KBM-7 (cell line): ENCODE results near the gene CTDSPL.
"Not testable (repeated sequence)": the region's sequence is repeated elsewhere in the genome, so short reads cannot be mapped to it uniquely, and the experiment has no call there.

ENCODE experiments used
- DNase-seq: peaks from one replicate; pipeline ENCODE4 v3.0.0-alpha.2; 2015
- in situ Hi-C: fragments of 300-500 bp; cut with MboI; formaldehyde crosslinking; loops from 2 replicates; pipeline ENCODE4 v1.14.3; 2020; ENCODE audit warnings: low sequenced_read_pairs, low pct_unique_long_range_greater_than_20kb, mixed read lengths

CTDSPL gene

DNA sequence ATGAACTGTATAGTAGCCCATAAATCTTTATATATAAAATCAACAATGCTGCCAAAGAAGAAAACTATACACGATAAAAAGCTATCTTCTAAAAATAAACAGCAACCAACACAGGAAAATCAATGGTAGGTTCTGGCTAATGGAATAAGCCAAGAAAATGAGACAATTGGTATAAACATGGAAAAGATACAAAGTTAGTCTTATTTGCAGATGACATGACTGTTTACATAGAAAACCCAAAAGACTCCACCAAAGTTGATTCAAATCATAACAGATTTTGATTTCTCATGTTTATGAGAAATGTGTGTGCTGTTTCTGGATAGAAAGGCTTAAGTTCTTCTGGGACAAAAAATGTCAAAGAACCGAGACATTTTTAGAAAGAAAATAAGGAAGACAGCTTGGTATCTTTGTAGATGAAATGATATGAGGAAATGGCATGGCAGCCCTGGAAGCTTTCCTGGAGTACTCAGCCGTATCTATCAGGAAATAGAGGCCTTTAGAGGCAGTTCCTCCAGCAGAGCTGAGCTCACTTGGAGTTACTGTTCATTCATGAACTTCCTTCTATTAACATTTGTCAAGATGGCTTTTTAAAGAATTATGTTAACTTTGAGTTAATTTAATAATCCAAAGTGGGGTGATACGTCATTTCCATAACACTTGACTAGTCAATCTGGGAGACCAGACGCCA lies 92.2 kb downstream of the CTDSPL start:
- in situ Hi-C loops: no loop called here
- DNase-seq: peak; percentile 36

DNA sequence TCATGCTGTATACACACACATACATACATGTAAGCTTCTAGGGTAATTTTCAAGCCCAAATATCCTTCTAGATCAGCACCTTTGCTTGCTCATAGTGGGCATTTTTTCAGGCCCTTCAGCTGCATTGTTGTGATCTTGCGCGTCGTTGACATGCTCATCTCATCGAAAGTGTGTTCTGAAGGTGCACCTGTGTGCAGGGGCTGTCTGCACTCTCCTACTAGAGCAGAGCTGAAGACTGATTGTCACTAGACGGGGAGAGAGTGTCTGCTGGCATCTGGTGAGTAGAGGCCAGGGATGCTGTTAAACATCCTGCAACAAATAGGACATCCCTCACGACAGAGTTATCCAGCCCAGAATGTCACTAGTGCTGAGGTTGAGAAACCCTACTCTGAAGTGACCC lies 93.2 kb downstream of the CTDSPL start:
- DNase-seq: no peak
- in situ Hi-C loops: no loop called here

DNA sequence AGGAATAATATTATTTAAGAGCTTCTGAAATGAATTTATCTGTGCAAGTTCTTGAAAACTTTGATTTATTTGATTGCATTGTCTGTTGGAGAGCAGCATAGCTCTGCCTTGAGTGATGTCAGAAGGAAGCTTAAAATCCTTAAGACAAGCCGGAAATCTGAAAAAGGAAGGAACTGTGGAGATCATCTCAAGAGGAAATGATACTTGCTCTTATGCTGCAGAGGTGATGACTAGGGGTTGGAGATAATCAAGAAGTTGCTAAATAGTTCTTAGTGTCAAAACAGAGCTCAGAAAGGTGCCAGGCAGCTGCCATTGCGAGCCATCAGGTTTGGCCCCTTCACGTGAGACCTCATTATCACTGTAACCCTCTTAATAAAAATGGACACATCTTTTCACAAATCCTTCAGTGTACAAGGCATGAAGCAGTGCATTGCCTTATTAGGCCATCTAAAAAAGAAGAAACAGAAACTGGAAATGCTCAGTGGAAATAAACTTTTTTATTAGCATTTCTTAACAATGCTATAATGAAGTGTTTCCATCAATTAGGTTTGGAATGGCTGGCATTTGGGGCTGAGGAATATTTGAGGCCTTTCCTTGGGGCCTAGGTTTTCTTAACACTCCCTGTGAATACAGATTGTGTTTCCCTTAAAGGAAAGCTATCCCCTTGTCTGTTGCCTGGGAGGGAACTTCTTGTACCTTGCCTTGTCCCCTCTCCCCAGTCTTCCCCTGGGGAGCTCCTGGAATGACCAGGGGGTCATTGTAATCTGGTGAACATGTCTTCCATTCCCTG lies 94.4 kb downstream of the CTDSPL start:
- in situ Hi-C loops: no loop called here
- peak; percentile 40 for DNase-seq

DNA sequence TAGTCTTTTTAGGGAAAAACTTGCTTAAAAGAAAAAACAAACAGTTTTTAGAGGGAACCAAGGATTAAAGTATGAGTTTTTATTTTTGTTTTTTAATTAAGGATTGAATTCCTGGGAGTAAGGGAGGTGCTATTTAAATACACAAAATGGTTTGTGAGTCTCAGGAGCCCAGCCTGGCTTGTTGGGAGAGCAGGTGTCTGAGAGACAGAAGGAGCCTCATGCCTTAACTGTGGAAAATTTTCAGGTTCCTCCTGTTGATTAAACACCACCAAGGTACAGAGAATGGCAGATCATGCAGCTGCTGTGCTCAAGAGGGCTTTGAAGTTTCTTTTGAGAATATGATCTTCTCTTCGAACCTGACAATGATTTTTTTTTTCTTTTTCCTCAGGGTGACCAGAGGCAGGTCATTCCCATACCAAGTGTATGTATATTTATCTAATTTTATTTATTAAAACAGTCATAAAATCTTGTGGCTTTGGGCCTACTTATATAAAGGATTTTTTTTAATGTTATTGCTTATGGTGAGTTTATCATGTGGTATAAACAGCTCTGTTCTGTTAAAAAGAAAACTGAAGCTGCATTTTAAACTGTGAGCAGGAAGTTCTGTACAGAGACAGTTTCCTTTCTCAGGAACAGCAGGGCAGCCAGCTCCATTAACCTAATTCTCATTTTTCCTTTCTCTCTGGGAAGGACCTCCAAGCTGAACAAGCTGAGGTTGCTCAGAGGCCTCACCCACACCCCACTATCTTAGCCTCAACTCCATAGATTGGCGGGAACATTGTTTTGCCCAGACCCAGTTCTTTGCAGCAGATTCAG lies 95.3 kb downstream of the CTDSPL start:
- in situ Hi-C loops: no loop called here
- no peak for DNase-seq

GRCh38 chr3:37957539-37957936 lies 95.9 kb downstream of the CTDSPL start:
- no peak for DNase-seq
- in situ Hi-C loops: no loop called here

DNA sequence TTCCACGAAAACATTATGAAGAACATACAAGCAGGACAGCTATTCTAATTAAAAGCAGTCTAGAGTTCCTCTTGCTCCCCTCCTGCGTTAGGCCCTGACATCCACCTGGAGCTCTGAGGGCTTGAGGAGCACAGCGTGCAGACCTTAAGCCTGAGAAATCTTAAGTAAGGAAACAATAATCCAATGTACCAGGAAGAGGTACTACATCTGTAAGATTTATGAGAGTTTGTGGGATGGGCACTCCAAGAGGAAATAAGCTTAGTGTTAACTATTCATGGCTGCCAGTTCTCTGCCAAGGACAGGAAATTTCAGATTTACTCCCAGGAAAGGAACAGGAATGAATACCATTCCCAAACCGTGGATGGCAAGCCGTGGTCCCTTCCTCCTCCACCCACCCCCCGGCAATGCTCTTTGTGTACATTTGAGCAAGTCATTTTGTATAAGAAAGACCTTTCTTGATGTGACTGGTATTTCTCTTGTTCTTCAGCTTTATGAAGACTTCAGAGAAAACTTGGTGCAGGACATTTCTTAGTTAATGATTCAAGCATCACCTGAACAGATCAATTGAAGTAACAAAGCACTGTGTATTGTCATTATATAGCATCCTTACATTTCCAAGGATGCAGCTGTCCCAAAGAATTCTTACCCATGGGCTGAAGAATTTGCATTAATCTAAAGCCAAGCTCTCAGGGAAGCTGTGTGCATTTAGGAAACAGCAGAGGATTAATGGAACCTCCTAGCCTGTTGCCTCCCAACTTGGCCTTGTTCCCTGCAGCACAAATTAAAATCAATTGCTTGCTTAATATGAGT lies 100.1 kb downstream of the CTDSPL start:
- in situ Hi-C loops: no loop called here
- DNase-seq: no peak

DNA sequence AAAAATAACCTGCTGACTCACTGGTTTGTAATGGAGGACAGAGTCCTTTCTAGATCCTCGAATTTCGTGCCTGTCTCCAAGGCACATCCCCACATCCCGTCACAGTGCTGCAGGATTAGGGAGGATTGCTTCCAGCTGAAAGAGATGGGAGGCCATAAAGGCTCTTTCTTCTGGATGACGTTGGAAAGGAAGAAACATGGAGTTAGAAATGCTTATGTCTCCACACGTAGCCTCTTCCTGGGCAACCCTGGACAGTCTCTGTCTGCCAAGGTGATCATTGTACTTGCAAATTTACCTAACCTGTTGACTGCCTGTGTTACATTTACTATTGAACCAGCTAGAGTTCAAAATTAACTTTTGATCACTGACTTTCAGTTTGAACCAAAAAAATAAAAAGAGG lies 101.3 kb downstream of the CTDSPL start:
- no peak for DNase-seq
- in situ Hi-C loops: no loop called here

DNA sequence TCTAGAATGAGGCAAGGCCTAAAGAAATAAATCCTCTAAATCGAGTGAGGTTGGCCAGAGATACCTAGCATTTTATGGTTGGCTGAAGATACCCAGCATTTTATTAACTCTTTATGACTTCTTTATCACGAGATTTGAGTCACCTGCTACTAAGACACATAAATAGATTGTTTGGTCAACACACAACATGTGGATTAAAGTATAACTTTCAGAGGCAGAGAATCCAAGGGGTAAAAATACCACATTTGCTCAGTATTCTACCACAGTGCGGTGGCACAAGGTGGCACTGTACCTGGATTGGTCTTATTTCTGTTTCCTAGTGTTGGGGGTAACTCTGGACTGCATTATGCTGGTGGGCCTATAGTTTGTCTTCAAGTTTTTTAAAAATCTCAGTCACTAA lies 102.0 kb downstream of the CTDSPL start:
- in situ Hi-C loops: no loop called here
- no peak for DNase-seq

- in situ Hi-C loops: no loop called here
- DNase-seq: no peak
Measured at GRCh38 chr3:37964146-37964545, 102.5 kb downstream of the CTDSPL start.

GRCh38 chr3:37964716-37965115 lies 103.0 kb downstream of the CTDSPL start:
- DNase-seq: no peak
- in situ Hi-C loops: no loop called here

GRCh38 chr3:37967260-37967881 lies 105.7 kb downstream of the CTDSPL start:
- in situ Hi-C loops: no loop called here
- peak; percentile 83 for DNase-seq

DNA sequence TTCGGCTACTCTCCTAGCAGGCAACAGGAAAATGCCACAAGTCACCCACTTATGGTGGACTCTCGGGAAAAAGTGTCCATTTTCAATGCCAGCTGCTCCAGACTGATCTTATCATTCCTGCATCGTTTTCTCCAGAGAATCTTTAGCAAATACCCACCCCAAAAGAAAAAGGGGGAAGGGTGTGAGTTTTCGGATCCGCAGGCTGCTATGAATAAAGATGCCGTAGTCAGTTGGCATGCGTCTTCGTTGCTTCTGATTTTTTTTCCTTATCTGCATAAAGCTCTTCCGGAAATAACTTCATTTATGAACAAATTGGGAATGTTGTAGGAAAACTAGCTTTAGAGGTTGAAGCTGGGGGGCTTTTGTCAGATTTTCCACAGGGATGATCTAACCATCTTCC lies 106.5 kb downstream of the CTDSPL start:
- in situ Hi-C loops: no loop called here
- DNase-seq: no peak

DNA sequence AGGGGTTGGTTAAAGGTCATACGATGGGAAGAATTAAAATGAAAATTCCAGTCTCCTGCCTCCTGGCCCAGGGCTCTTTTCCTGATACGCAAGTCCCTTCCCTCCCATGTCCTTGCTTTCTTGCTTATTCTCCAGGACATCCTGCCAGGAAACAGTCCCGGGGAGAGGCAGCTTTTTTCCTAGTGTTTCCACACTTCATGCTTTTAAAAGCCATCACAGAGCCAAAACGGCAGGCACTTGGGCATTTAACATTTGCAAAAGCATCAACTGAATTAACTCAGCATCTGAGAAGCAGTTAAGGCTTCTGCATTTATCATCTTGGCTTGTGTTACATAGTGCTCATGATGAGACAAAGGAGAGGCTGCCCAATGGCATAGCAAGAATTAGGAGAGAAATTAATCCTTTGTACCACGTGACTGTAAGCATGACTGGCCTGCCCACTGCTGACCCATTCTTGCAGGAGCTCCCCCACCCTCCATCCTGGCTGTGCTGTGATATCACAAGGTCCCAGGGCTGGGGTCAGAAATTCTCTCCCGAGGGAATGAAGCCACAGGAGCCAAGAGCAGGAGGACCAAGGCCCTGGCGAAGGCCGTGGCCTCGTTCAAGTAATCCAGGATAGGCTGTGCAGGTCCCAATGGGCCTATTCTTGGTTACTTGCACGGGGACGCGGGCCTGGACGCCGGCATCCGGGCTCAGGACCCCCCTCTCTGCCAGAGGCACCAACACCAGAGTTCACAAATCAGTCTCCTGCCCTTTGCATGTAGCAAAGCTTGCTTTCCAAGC lies 107.3 kb downstream of the CTDSPL start:
- in situ Hi-C loops: no loop called here
- DNase-seq: no peak

GRCh38 chr3:37969596-37970100 lies 108.0 kb downstream of the CTDSPL start:
- no peak for DNase-seq
- in situ Hi-C loops: loop anchor here (10.0 kb wide), 1 partner anchor 115 kb away; no protein-coding TSS in a partner anchor

DNA sequence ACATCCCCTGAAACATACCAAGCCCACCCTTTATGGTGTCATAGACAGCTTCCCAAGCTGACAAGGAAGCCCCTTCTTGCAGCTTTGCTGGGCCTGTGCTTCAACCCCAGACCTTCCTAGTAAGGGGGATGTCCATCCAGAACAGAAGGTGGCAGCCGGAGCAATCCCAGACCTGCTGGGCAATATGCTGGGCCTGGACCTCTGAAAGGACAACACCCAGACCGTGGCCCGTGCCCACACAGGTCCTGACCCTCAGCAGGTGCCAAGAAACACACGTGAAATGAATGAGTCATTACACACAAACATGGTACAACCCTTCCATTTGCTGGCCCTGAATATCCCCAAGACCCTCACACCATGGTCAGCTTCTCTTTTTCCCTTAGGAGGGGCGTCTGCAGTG lies 109.1 kb downstream of the CTDSPL start:
- DNase-seq: no peak
- in situ Hi-C loops: loop anchor here (10.0 kb wide), 1 partner anchor 116 kb away; no protein-coding TSS in a partner anchor

DNA sequence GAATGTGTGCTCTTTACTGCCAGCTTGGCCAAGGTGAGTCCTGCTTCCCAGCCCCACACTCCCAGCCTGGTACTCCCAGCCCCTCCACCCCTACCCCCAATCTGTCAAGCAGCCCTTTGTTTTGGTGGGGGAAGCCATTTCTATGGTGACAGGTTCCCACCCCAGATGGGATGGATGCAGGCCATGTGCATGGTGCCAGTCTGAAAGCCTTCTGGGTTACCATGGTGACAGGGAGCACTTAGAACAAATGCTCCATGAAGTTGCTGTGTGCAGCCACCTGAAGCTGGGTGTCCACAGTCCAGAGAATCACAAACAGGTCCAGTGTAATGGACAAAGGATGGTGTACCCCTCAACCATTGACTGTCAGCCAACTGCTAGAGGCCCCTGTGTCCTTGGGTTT lies 109.8 kb downstream of the CTDSPL start:
- no peak for DNase-seq
- in situ Hi-C loops: loop anchor here (10.0 kb wide), 1 partner anchor 117 kb away; no protein-coding TSS in a partner anchor

DNA sequence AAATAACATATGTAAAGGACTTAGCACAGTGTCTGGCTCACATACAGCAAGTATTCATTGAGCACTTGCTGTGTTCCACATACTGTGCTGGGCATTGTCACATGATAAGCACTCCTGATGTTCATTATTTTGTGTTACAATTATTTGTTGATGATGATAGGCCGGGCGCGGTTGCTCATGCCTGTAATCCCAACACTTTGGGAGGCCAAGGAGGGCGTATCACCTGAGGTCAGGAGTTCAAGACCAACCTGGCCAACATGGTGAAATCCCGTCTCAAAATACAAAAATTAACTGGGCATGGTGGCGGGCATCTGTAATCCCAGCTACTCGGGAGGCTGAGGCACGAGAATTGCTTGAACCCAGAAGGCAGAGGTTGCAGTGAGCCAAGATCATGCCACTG lies 110.4 kb downstream of the CTDSPL start:
- in situ Hi-C loops: loop anchor here (10.0 kb wide), 1 partner anchor 117 kb away; no protein-coding TSS in a partner anchor
- not testable (repeated sequence) for DNase-seq
